ENCODE data around the gene MAT2B. TPM values are rescaled to one million over a fixed set of nuclear protein-coding genes. Genes with fewer than 3 reads are reported as not detected.

MAT2B gene
- total and polyA plus RNA-seq, 2 of the 8 experiments (the other 6 are each of a cell fraction or from before 2014, with no cell fraction given): 33.9 to 65.2 TPM

DNA sequence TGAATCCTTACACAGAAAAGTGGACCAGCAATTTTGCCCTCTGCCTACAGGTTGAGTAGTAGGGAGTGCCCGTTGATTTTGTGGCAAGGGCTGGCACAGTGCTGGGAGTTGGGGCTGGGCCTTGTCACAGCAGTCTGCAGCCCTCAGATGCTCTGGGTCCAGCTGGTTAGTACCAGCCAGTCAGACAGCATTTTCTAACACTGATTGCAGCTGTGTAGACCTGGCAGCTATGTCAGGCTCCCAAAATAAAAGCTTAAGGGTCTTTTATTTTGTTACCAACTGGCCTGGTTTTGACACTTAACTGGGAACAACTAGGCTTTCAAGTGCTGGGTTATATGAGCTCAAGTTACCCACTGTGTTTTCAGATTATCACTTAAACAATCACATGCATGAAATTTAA, 57.7 kb downstream of the MAT2B start (continued):
- TF ChIP-seq RFX5 (IDR thresholded peaks at IDR 0.05; ENCODE audit: borderline replicate concordance, low read depth, low read length): no peak
